WTC11 (cell line): Measurements from ENCODE around the gene PNPO.

ENCODE experiments used
- CREB1 ChIP-seq: sonication (generic); formaldehyde crosslinking; IDR thresholded peaks from 2 replicates; pipeline ENCODE4 v1.8.0; 2023; ENCODE audit warnings: mild to moderate bottlenecking, missing genetic modification reagents
- CTCF ChIP-seq: fragments of 200-600 bp; IDR thresholded peaks from 2 replicates; pipeline ENCODE4 v1.8.0; 2022; ENCODE audit warnings: antibody characterized with exemption
- FOXK1 ChIP-seq: sonication (generic); formaldehyde crosslinking; IDR thresholded peaks from 2 replicates; pipeline ENCODE4 v1.8.0; 2022; ENCODE audit warnings: mild to moderate bottlenecking, moderate library complexity, missing genetic modification reagents
- IRF1 ChIP-seq: sonication (generic); formaldehyde crosslinking; IDR thresholded peaks from 2 replicates; pipeline ENCODE4 v1.8.0; 2023; ENCODE audit warnings: missing genetic modification reagents
- JUN ChIP-seq: sonication (generic); formaldehyde crosslinking; IDR thresholded peaks from 2 replicates; pipeline ENCODE4 v1.8.0; 2023; ENCODE audit warnings: mild to moderate bottlenecking, missing genetic modification reagents
- SP1 ChIP-seq: sonication (generic); formaldehyde crosslinking; conservative IDR thresholded peaks from 2 replicates; pipeline ENCODE4 v1.8.1; 2022; ENCODE audit warnings: missing genetic modification reagents
- TCF7 ChIP-seq: sonication (generic); formaldehyde crosslinking; IDR thresholded peaks from 2 replicates; pipeline ENCODE4 v1.8.0; 2022; ENCODE audit warnings: mild to moderate bottlenecking, low read depth, missing genetic modification reagents, moderate library complexity
- TEAD4 ChIP-seq: sonication (generic); formaldehyde crosslinking; IDR thresholded peaks from 2 replicates; pipeline ENCODE4 v1.8.0; 2022; ENCODE audit warnings: mild to moderate bottlenecking, missing genetic modification reagents
- ZNF138 ChIP-seq: sonication (generic); formaldehyde crosslinking; conservative IDR thresholded peaks from 2 replicates; pipeline ENCODE4 v1.8.1; 2022; ENCODE audit warnings: mild to moderate bottlenecking, moderate library complexity, missing genetic modification reagents
- ZNF263 ChIP-seq: sonication (generic); formaldehyde crosslinking; IDR thresholded peaks from 2 replicates; pipeline ENCODE4 v1.8.1; 2022; ENCODE audit warnings: low read depth, mild to moderate bottlenecking, moderate library complexity, missing genetic modification reagents
- ZNF317 ChIP-seq: sonication (generic); formaldehyde crosslinking; IDR thresholded peaks from 2 replicates; pipeline ENCODE4 v1.8.1; 2023; ENCODE audit warnings: low read depth, mild to moderate bottlenecking, moderate library complexity, missing genetic modification reagents, borderline replicate concordance

- TF ChIP-seq ZNF138 (no peak), ZNF317 (CRISPR knock-in tag) (no peak), FOXK1 (CRISPR knock-in tag) (no peak), ZNF263 (CRISPR knock-in tag) (no peak), SP1 (CRISPR knock-in tag) (no peak), CTCF (no peak), TEAD4 (CRISPR knock-in tag) (no peak), TCF7 (no peak), CREB1 (CRISPR knock-in tag) (no peak), JUN (CRISPR knock-in tag) (no peak), IRF1 (no peak)
Measured at GRCh38 chr17:47894498-47895346, 46.6 kb upstream of the PNPO start.
